ENCODE measurements around the gene MKLN1. TPM values are rescaled to one million over a fixed set of nuclear protein-coding genes. Genes with fewer than 3 reads are reported as not detected.
A peak's percentile ranks its signal among the peaks of the same experiment; 100 is the strongest.

The MKLN1 gene
- total RNA-seq, 3 donors from 2014 or later, result 78.1 to 113 (median 80.3) TPM

DNA sequence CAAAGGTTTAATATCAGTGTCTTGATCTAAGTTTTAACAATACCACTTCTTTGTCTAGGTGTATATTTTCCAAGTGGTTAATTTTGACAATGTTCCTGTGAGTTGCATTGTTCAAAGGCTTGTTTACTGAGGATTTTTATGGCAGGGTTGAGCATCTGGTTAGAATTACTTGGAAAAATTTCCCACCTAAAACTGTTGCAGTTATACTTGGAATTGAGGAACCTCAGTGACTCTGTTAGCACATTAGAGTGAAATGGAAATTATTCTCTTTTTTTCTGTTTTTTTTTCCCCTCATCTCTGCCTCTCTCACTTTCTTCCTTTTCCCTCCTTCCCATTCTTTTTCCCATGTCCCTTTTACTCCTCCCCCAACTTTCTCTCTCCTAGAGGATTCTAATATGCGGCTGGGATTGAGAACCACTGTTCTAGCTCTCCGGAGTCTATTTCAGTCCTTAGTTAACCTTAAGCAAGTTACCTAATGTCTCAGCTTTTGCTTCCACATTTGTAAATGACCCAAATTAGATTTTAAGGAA, 121.8 kb downstream of the MKLN1 start:
- H3K27me3 ChIP-seq, result no peaks in the 10 kb centered on the region
- intact Hi-C loops (cut with DNase I; ENCODE audit: low total_unique reads), result no loop called here
- H3K9me3 ChIP-seq, result no peaks in the 10 kb centered on the region
- TF ChIP-seq POLR2AphosphoS5 (IDR thresholded peaks at IDR 0.05) (no peak), POLR2A (IDR thresholded peaks at IDR 0.05) (no peak), CTCF (IDR thresholded peaks at IDR 0.05) (no peak)
- H3K4me3 ChIP-seq, result no peak overlapping the region
- peak overlapping the region in 1 of 2 donors; percentile 2 for H3K27ac ChIP-seq
- no peaks in the 10 kb centered on the region for H3K4me1 ChIP-seq
- no peak for DNase-seq (ENCODE audit: low spot score in 2 of 2)
- no peaks in the 10 kb centered on the region for H3K36me3 ChIP-seq

- intact Hi-C loops (cut with DNase I; ENCODE audit: low total_unique reads), result no loop called here
- no peaks in the 10 kb centered on the region for H3K27me3 ChIP-seq
- H3K36me3 ChIP-seq, result no peaks in the 10 kb centered on the region
- no peak overlapping the region for H3K4me3 ChIP-seq
- TF ChIP-seq CTCF (IDR thresholded peaks at IDR 0.05) (no peak), POLR2AphosphoS5 (IDR thresholded peaks at IDR 0.05) (no peak), POLR2A (IDR thresholded peaks at IDR 0.05) (no peak)
- H3K9me3 ChIP-seq, result no peaks in the 10 kb centered on the region
- no peaks in the 10 kb centered on the region for H3K4me1 ChIP-seq
- no peak for DNase-seq (ENCODE audit: low spot score in 2 of 2)
- H3K27ac ChIP-seq, result no peak overlapping the region
Observed at GRCh38 chr7:131454498-131454897, 126.8 kb downstream of the MKLN1 start.

GRCh38 chr7:131455001-131455400, 127.3 kb downstream of the MKLN1 start:
- Histone ChIP-seq H3K27me3 (no peaks in the 10 kb centered on the region), H3K27ac (no peak overlapping the region), H3K36me3 (no peaks in the 10 kb centered on the region), H3K4me3 (no peak overlapping the region), H3K9me3 (no peaks in the 10 kb centered on the region), H3K4me1 (no peaks in the 10 kb centered on the region)
- intact Hi-C loops (cut with DNase I; ENCODE audit: low total_unique reads), result no loop called here
- DNase-seq (ENCODE audit: low spot score in 2 of 2), result no peak
- TF ChIP-seq CTCF (IDR thresholded peaks at IDR 0.05) (no peak), POLR2A (IDR thresholded peaks at IDR 0.05) (no peak), POLR2AphosphoS5 (IDR thresholded peaks at IDR 0.05) (no peak)

GRCh38 chr7:131455546-131455945, 127.9 kb downstream of the MKLN1 start:
- no peak overlapping the region for H3K4me3 ChIP-seq
- no peak for DNase-seq (ENCODE audit: low spot score in 2 of 2)
- no peaks in the 10 kb centered on the region for H3K9me3 ChIP-seq
- H3K27ac ChIP-seq, result no peak overlapping the region
- no peaks in the 10 kb centered on the region for H3K4me1 ChIP-seq
- H3K27me3 ChIP-seq, result no peaks in the 10 kb centered on the region
- intact Hi-C loops (cut with DNase I; ENCODE audit: low total_unique reads), result no loop called here
- H3K36me3 ChIP-seq, result no peaks in the 10 kb centered on the region
- TF ChIP-seq CTCF (IDR thresholded peaks at IDR 0.05), result no peak
- no peak for TF ChIP-seq POLR2AphosphoS5 (IDR thresholded peaks at IDR 0.05)
- no peak for TF ChIP-seq POLR2A (IDR thresholded peaks at IDR 0.05)

- H3K4me1 ChIP-seq, result no peaks in the 10 kb centered on the region
- intact Hi-C loops (cut with DNase I; ENCODE audit: low total_unique reads), result no loop called here
- no peak for TF ChIP-seq POLR2AphosphoS5 (IDR thresholded peaks at IDR 0.05)
- TF ChIP-seq CTCF (IDR thresholded peaks at IDR 0.05), result no peak
- TF ChIP-seq POLR2A (IDR thresholded peaks at IDR 0.05), result no peak
- H3K27ac ChIP-seq, result no peak overlapping the region
- H3K4me3 ChIP-seq, result no peak overlapping the region
- DNase-seq (ENCODE audit: low spot score in 2 of 2), result no peak
- no peaks in the 10 kb centered on the region for H3K36me3 ChIP-seq
- H3K9me3 ChIP-seq, result no peaks in the 10 kb centered on the region
- no peaks in the 10 kb centered on the region for H3K27me3 ChIP-seq
Observed at GRCh38 chr7:131456338-131456737, 128.7 kb downstream of the MKLN1 start.
